GM12878 (cell line): Measurements from ENCODE around the gene COL2A1. TPM values are rescaled to one million over a fixed set of nuclear protein-coding genes. Genes with fewer than 3 reads are reported as not detected.

Experiments
- ATAC-seq: fragments of 200-7000 bp; cut with Tn5 transposase; 3 replicates; pipeline ENCODE4 v1.9.1; 2020; ENCODE audit warnings: mild to moderate bottlenecking, moderate library complexity
- BruUV-seq: library from RNA; stranded (reverse); fragments of 400-500 nt; replicated peaks from 2 replicates; lab custom pipeline; 2021; lab: Mats Ljungman, UMichigan
- CTCF ChIA-PET: fragments of 300-600 bp; sonication (Branson Sonifier 250); formaldehyde crosslinking; extraction: SDS; loops from one replicate; lab custom pipeline; 2021; ENCODE audit warnings: inconsistent platforms; lab: Yijun Ruan, JAX
- POLR2A ChIA-PET: fragments of 350-600 bp; formaldehyde crosslinking; extraction: SDS; loops from one replicate; lab custom pipeline; 2021; ENCODE audit warnings: inconsistent platforms; lab: Charles Lee
- RAD21 ChIA-PET: fragments of 300-600 bp; sonication (Branson Sonifier 250); formaldehyde crosslinking; loops from one replicate; lab custom pipeline; 2023; ENCODE audit warnings: antibody characterized with exemption; ENCODE audit not compliant: unreplicated experiment; lab: Charles Lee
- SMC1A ChIA-PET: fragments of 300-600 bp; sonication (Branson Sonifier 250); formaldehyde crosslinking; loops from one replicate; lab custom pipeline; 2023; ENCODE audit not compliant: unreplicated experiment, uncharacterized antibody; lab: Charles Lee
- DNase-seq: peaks from one replicate; pipeline ENCODE4 v3.0.0-alpha.2; 2011; ENCODE audit warnings: low read depth, low spot score
- FAIRE-seq: peaks from 3 replicates; lab custom pipeline; 2011; peaks lifted over from hg19 to GRCh38; lab: Jason Lieb, UNC
- H2AFZ ChIP-seq: 2 replicates; pipeline ENCODE4 v1.6.0; 2011; ENCODE audit warnings: low read depth, low read length, control low read depth; ENCODE audit not compliant: control insufficient read depth
- H3K27ac ChIP-seq: 2 replicates; pipeline ENCODE4 v1.5.1; 2011; ENCODE audit warnings: control low read depth; ENCODE audit not compliant: control insufficient read depth, insufficient read depth
- H3K27me3 ChIP-seq, 2 experiments: replicated peaks in 1 of 2; 2 replicates each; pipeline versions ENCODE4 v1.6.0 to v1.6.1; 2011; ENCODE audit warnings: low read length in 1 of 2; ENCODE audit not compliant: control insufficient read depth in 2 of 2, insufficient read depth in 2 of 2
- H3K36me3 ChIP-seq, 2 experiments: 2 replicates each; pipeline ENCODE4 v1.5.1; 2011; ENCODE audit warnings: low read length in 1 of 2; ENCODE audit not compliant: control insufficient read depth in 2 of 2, insufficient read depth in 2 of 2
- H3K4me1 ChIP-seq: 2 replicates; pipeline ENCODE4 v1.6.1; 2011; ENCODE audit warnings: mild to moderate bottlenecking, low read length, moderate library complexity, mixed read lengths; ENCODE audit not compliant: control insufficient read depth, insufficient read depth
- H3K4me2 ChIP-seq: 2 replicates; pipeline ENCODE4 v1.6.0; 2011; ENCODE audit warnings: control low read depth; ENCODE audit not compliant: control insufficient read depth, insufficient read depth
- H3K4me3 ChIP-seq: fragments of 200-600 bp; sonication (generic); 2 replicates; pipeline ENCODE4 v1.5.1; 2016
- H3K79me2 ChIP-seq: 2 replicates; pipeline ENCODE4 v1.6.0; 2011; ENCODE audit warnings: low read length; ENCODE audit not compliant: control insufficient read depth, insufficient read depth
- H3K9ac ChIP-seq: 2 replicates; pipeline ENCODE4 v1.8.0; 2011; ENCODE audit warnings: low read length, control low read depth, mixed read lengths; ENCODE audit not compliant: control insufficient read depth, insufficient read depth
- H3K9me3 ChIP-seq: replicated peaks from 3 replicates; pipeline ENCODE4 v1.5.1; 2011; ENCODE audit warnings: mild to moderate bottlenecking, low read length; ENCODE audit not compliant: control insufficient read depth, insufficient read depth
- H4K20me1 ChIP-seq: 2 replicates; pipeline ENCODE4 v1.6.0; 2011; ENCODE audit not compliant: control insufficient read depth, insufficient read depth
- CBX3 ChIP-seq: fragments of 200-600 bp; sonication (generic); IDR thresholded peaks from 2 replicates; pipeline ENCODE4 v1.6.1; 2016; ENCODE audit warnings: low read depth, borderline replicate concordance
- CREM ChIP-seq: IDR thresholded peaks from 2 replicates; pipeline ENCODE4 v1.6.1; 2014; ENCODE audit warnings: antibody characterized with exemption, low read depth
- HDGF ChIP-seq: fragments of 450-650 bp; IDR thresholded peaks from 2 replicates; pipeline ENCODE4 v1.6.1; 2016; ENCODE audit warnings: antibody characterized with exemption
- IKZF2 ChIP-seq, 2 experiments: fragments of 450-650 bp; IDR thresholded peaks; 2 replicates each; pipeline ENCODE4 v1.6.1; 2017; ENCODE audit warnings: mild to moderate bottlenecking in 2 of 2, moderate library complexity in 2 of 2
- MXI1 ChIP-seq: fragments of 150-350 bp; IDR thresholded peaks from 2 replicates; pipeline ENCODE4 v1.6.1; 2011; ENCODE audit warnings: low read depth, mild to moderate bottlenecking, inconsistent platforms, low read length, improper control_type of control experiment
- MYB ChIP-seq: fragments of 150-350 bp; IDR thresholded peaks from 2 replicates; pipeline ENCODE4 v1.6.1; 2014; ENCODE audit warnings: mild to moderate bottlenecking, low read depth, low read length, borderline replicate concordance
- NFXL1 ChIP-seq: fragments of 450-650 bp; IDR thresholded peaks from 2 replicates; pipeline ENCODE4 v1.6.1; 2017; ENCODE audit warnings: antibody characterized with exemption, mild to moderate bottlenecking, borderline replicate concordance
- NFYA ChIP-seq: IDR thresholded peaks from 2 replicates; pipeline ENCODE4 v1.6.1; 2011; ENCODE audit warnings: low read depth, mild to moderate bottlenecking, low read length, improper control_type of control experiment, borderline replicate concordance
- RAD21 ChIP-seq: IDR thresholded peaks from 2 replicates; pipeline ENCODE4 v1.6.1; 2011; ENCODE audit warnings: mild to moderate bottlenecking, low read depth, low read length, moderate library complexity; ENCODE audit not compliant: insufficient read depth
- SMAD5 ChIP-seq: IDR thresholded peaks from 2 replicates; pipeline ENCODE4 v1.6.1; 2016; ENCODE audit warnings: antibody characterized with exemption, low read depth
- WGBS: methylation state at CpG from one replicate; pipeline ENCODE4 v1.1.6; 2016; ENCODE audit warnings: low lambda C conversion rate; ENCODE audit not compliant: insufficient replicate concordance, insufficient coverage; ENCODE audit errors: missing lambda C conversion rate; 5-methylcytosine and 5-hydroxymethylcytosine counted together
- in situ Hi-C: fragments of 300-500 bp; cut with MboI; formaldehyde crosslinking; loops from 9 replicates; pipeline ENCODE4 v1.14.3; 2018; ENCODE audit warnings: mixed read lengths
- intact Hi-C: fragments of 100-400 bp; cut with micrococcal nuclease; formaldehyde crosslinking; loops from one replicate; pipeline ENCODE4 v1.14.2; 2022; ENCODE audit not compliant: unreplicated experiment
- polyA plus RNA-seq, 11 experiments: library from polyadenylated mRNA; depleted of rRNA in 4 of 11; unstranded in 6 of 11; stranded (reverse) in 5 of 11; fragments of >200 nt; fragmentation: Nextera tagmentation in 4 of 11; fragmentation: Illumina TruSeq in 1 of 11; extraction: Ambion mirVana in 4 of 11; extraction: Trizol in 1 of 11; gene quantifications; 1 replicate in 1 of 11; 2 replicates in 10 of 11; pipeline versions ENCODE4 v1.2.1 to v1.2.3, GENCODE V29; 2011 to 2016; ENCODE audit warnings: inconsistent platforms in 2 of 11, missing spikeins in 2 of 11, low read depth in 1 of 11
- total RNA-seq, 4 experiments: library from RNA; depleted of rRNA in 3 of 4; stranded (reverse); fragments of >200 nt in 3 of 4; fragmentation: Illumina TruSeq in 1 of 4; extraction: Trizol in 1 of 4; gene quantifications; 2 replicates each; pipeline versions ENCODE4 v1.2.1 to v1.2.3, GENCODE V29; 2013 to 2021
- TF ChIP-seq, protein P1 (sequence below): fragments of 450-650 bp; formaldehyde crosslinking; IDR thresholded peaks from 2 replicates; pipeline ENCODE4 v1.4.0; 2020; ENCODE audit warnings: mild to moderate bottlenecking, moderate library complexity
- TF ChIP-seq, protein P2 (sequence below): fragments of 450-650 bp; IDR thresholded peaks from 2 replicates; pipeline ENCODE4 v1.6.1; 2017; ENCODE audit warnings: mild to moderate bottlenecking, low read depth, inconsistent platforms; ENCODE audit not compliant: poor library complexity, severe bottlenecking
- TF ChIP-seq, protein P3 (sequence below): IDR thresholded peaks from 2 replicates; pipeline ENCODE4 v1.6.1; 2011; ENCODE audit warnings: borderline replicate concordance, low read depth, mild to moderate bottlenecking, moderate library complexity, mixed read lengths, low read length; ENCODE audit not compliant: insufficient read depth; ENCODE audit errors: extremely low read length
- TF ChIP-seq, protein P4 (sequence below): fragments of 450-650 bp; IDR thresholded peaks from 2 replicates; pipeline ENCODE4 v1.6.1; 2017; ENCODE audit warnings: antibody characterized with exemption, mild to moderate bottlenecking, moderate library complexity

COL2A1 gene
- total and polyA plus RNA-seq, 10 of the 15 experiments (the other 5 are each of a cell fraction or from before 2014, with no cell fraction given): 0.06 to 0.67 (median 0.19) TPM; not detected in 1

DNA sequence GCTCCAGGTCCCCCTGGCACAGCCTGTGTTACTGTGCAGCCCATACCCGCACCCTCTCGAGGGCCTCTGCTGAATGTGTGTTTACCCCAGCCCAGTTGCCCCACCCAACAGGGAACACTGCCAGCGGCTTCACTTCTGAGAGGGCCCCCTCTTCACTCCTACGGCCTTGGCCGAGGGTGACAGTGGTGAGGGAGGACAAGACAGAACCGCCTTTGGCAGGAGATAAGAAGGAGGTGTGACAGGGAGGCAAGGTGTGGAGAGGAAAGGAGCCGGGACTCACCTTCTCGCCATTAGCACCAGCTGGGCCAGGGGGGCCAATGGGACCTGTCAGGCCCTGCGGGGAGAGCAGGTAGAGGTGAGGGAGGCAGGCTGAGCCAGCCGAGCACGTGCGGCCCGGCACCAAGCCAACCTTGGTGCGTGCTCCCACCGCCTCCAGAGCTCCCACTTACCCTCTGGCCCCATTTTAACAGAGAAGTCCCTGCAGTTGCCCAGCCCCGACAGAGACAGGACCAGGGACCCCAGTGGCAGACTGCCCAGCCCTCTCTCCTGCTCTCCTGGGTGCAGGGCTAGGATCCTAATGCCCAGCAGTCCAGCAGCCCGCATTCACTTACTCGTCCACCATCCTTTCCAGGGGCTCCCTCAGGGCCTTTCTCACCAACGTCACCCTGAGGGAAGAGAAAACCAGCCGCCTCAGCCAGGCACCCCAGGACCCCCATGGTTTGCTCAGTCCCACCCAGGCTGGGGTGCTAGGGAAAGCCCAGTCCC, 22.6 kb downstream of the COL2A1 start:
- no peak overlapping the region for H3K9ac ChIP-seq
- no peaks in the 10 kb centered on the region; a peak in 3 of 4 replicates for H3K27me3 ChIP-seq
- H3K27ac ChIP-seq: no peak overlapping the region
- H2AFZ ChIP-seq: no peak overlapping the region
- intact Hi-C loops (no loop called here), in situ Hi-C loops (no loop called here)
- FAIRE-seq: no peak
- H3K36me3 ChIP-seq: no peaks in the 10 kb centered on the region
- no peak overlapping the region for H3K4me2 ChIP-seq
- BruUV-seq: no TSS peak
- ChIA-PET CTCF (no interaction called here), RAD21 (no interaction called here), SMC1A (no interaction called here), POLR2A (no interaction called here)
- no peaks in the 10 kb centered on the region for H3K79me2 ChIP-seq
- no peak for DNase-seq
- H3K4me3 ChIP-seq: no peak overlapping the region
- WGBS: 48% methylated on average over 19 of the region's 20 CpGs
- no peaks in the 10 kb centered on the region for H3K4me1 ChIP-seq
- H4K20me1 ChIP-seq: no peaks in the 10 kb centered on the region; the same call in 1 of the 2 replicates
- no peak for ATAC-seq
- no peaks in the 10 kb centered on the region for H3K9me3 ChIP-seq
- TF ChIP-seq RAD21 (no peak), HDGF (no peak), MYB (no peak), NFYA (no peak), MXI1 (no peak), CREM (no peak), IKZF2 (IDR thresholded peaks at IDR 0.05) (no peak), CBX3 (no peak), NFXL1 (no peak), SMAD5 (no peak)
- TF ChIP-seq, protein P1, sequence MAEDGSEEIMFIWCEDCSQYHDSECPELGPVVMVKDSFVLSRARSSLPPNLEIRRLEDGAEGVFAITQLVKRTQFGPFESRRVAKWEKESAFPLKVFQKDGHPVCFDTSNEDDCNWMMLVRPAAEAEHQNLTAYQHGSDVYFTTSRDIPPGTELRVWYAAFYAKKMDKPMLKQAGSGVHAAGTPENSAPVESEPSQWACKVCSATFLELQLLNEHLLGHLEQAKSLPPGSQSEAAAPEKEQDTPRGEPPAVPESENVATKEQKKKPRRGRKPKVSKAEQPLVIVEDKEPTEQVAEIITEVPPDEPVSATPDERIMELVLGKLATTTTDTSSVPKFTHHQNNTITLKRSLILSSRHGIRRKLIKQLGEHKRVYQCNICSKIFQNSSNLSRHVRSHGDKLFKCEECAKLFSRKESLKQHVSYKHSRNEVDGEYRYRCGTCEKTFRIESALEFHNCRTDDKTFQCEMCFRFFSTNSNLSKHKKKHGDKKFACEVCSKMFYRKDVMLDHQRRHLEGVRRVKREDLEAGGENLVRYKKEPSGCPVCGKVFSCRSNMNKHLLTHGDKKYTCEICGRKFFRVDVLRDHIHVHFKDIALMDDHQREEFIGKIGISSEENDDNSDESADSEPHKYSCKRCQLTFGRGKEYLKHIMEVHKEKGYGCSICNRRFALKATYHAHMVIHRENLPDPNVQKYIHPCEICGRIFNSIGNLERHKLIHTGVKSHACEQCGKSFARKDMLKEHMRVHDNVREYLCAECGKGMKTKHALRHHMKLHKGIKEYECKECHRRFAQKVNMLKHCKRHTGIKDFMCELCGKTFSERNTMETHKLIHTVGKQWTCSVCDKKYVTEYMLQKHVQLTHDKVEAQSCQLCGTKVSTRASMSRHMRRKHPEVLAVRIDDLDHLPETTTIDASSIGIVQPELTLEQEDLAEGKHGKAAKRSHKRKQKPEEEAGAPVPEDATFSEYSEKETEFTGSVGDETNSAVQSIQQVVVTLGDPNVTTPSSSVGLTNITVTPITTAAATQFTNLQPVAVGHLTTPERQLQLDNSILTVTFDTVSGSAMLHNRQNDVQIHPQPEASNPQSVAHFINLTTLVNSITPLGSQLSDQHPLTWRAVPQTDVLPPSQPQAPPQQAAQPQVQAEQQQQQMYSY (CRISPR knock-in tag): no peak
- TF ChIP-seq, protein P2, sequence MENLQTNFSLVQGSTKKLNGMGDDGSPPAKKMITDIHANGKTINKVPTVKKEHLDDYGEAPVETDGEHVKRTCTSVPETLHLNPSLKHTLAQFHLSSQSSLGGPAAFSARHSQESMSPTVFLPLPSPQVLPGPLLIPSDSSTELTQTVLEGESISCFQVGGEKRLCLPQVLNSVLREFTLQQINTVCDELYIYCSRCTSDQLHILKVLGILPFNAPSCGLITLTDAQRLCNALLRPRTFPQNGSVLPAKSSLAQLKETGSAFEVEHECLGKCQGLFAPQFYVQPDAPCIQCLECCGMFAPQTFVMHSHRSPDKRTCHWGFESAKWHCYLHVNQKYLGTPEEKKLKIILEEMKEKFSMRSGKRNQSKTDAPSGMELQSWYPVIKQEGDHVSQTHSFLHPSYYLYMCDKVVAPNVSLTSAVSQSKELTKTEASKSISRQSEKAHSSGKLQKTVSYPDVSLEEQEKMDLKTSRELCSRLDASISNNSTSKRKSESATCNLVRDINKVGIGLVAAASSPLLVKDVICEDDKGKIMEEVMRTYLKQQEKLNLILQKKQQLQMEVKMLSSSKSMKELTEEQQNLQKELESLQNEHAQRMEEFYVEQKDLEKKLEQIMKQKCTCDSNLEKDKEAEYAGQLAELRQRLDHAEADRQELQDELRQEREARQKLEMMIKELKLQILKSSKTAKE: no peak
- TF ChIP-seq, protein P3, sequence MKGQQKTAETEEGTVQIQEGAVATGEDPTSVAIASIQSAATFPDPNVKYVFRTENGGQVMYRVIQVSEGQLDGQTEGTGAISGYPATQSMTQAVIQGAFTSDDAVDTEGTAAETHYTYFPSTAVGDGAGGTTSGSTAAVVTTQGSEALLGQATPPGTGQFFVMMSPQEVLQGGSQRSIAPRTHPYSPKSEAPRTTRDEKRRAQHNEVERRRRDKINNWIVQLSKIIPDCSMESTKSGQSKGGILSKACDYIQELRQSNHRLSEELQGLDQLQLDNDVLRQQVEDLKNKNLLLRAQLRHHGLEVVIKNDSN: no peak
- TF ChIP-seq, protein P4, sequence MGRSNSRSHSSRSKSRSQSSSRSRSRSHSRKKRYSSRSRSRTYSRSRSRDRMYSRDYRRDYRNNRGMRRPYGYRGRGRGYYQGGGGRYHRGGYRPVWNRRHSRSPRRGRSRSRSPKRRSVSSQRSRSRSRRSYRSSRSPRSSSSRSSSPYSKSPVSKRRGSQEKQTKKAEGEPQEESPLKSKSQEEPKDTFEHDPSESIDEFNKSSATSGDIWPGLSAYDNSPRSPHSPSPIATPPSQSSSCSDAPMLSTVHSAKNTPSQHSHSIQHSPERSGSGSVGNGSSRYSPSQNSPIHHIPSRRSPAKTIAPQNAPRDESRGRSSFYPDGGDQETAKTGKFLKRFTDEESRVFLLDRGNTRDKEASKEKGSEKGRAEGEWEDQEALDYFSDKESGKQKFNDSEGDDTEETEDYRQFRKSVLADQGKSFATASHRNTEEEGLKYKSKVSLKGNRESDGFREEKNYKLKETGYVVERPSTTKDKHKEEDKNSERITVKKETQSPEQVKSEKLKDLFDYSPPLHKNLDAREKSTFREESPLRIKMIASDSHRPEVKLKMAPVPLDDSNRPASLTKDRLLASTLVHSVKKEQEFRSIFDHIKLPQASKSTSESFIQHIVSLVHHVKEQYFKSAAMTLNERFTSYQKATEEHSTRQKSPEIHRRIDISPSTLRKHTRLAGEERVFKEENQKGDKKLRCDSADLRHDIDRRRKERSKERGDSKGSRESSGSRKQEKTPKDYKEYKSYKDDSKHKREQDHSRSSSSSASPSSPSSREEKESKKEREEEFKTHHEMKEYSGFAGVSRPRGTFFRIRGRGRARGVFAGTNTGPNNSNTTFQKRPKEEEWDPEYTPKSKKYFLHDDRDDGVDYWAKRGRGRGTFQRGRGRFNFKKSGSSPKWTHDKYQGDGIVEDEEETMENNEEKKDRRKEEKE: no peak
